Parathyroid adenoma (tissue), 2 donors: ENCODE results near the gene RBM19.

Source experiments
- H2AFZ ChIP-seq: fragments of 300-600 bp; sonication (generic); one replicate; pipeline ENCODE4 v1.7.0; 2017; ENCODE audit warnings: antibody characterized with exemption, mild to moderate bottlenecking
- H3K27ac ChIP-seq: fragments of 300-600 bp; sonication (generic); one replicate; pipeline ENCODE4 v1.7.0; 2017
- H3K27me3 ChIP-seq: fragments of 300-600 bp; sonication (generic); one replicate; pipeline ENCODE4 v1.7.0; 2017; ENCODE audit warnings: low read length; ENCODE audit not compliant: control insufficient read depth, insufficient read depth
- H3K36me3 ChIP-seq: fragments of 300-600 bp; sonication (generic); one replicate; pipeline ENCODE4 v1.7.0; 2017; ENCODE audit warnings: low read length; ENCODE audit not compliant: control insufficient read depth, insufficient read depth
- H3K4me1 ChIP-seq: fragments of 300-600 bp; sonication (generic); one replicate; pipeline ENCODE4 v1.7.0; 2017; ENCODE audit warnings: control low read depth
- H3K4me2 ChIP-seq: fragments of 300-600 bp; sonication (generic); one replicate; pipeline ENCODE4 v1.7.0; 2017; ENCODE audit warnings: low read length
- H3K4me3 ChIP-seq: fragments of 300-600 bp; sonication (generic); one replicate; pipeline ENCODE4 v1.7.0; 2017; ENCODE audit warnings: low read depth, low read length
- H3K79me2 ChIP-seq: fragments of 300-600 bp; sonication (generic); one replicate; pipeline ENCODE4 v1.7.0; 2017; ENCODE audit warnings: control low read depth
- H3K9ac ChIP-seq: fragments of 300-600 bp; sonication (generic); one replicate; pipeline ENCODE4 v1.7.0; 2017; ENCODE audit warnings: mild to moderate bottlenecking
- H3K9me3 ChIP-seq: fragments of 300-600 bp; sonication (generic); one replicate; pipeline ENCODE4 v1.7.0; 2017; ENCODE audit warnings: low read length; ENCODE audit not compliant: control insufficient read depth
- CTCF ChIP-seq: fragments of 300-600 bp; sonication (generic); IDR thresholded peaks from one replicate; pipeline ENCODE4 v1.7.0; 2017; ENCODE audit warnings: antibody characterized with exemption, mild to moderate bottlenecking
- donor health status: primary hyperparathyroidism.

Gene RBM19

GRCh38 chr12:114011711-114012110 is 45.6 kb upstream of the RBM19 start:
- Histone ChIP-seq H3K9me3 (no peaks in the 10 kb centered on the region), H3K79me2 (no peaks in the 10 kb centered on the region), H3K4me3 (no peak overlapping the region), H3K4me2 (no peak overlapping the region), H3K27me3 (no peaks in the 10 kb centered on the region), H3K36me3 (no peaks in the 10 kb centered on the region), H3K4me1 (no peaks in the 10 kb centered on the region), H3K9ac (no peak overlapping the region), H2AFZ (no peak overlapping the region), H3K27ac (no peak overlapping the region)
- no peak for TF ChIP-seq CTCF

- no peaks in the 10 kb centered on the region for H3K36me3 ChIP-seq
- no peaks in the 10 kb centered on the region for H3K9me3 ChIP-seq
- no peaks in the 10 kb centered on the region for H3K4me1 ChIP-seq
- H3K27me3 ChIP-seq = no peaks in the 10 kb centered on the region
- no peak overlapping the region for H3K4me2 ChIP-seq
- H3K9ac ChIP-seq = no peak overlapping the region
- no peaks in the 10 kb centered on the region for H3K79me2 ChIP-seq
- no peak overlapping the region for H2AFZ ChIP-seq
- no peak overlapping the region for H3K27ac ChIP-seq
- TF ChIP-seq CTCF = no peak
- no peak overlapping the region for H3K4me3 ChIP-seq
Measured at GRCh38 chr12:114006482-114007425, 40.6 kb upstream of the RBM19 start.

DNA sequence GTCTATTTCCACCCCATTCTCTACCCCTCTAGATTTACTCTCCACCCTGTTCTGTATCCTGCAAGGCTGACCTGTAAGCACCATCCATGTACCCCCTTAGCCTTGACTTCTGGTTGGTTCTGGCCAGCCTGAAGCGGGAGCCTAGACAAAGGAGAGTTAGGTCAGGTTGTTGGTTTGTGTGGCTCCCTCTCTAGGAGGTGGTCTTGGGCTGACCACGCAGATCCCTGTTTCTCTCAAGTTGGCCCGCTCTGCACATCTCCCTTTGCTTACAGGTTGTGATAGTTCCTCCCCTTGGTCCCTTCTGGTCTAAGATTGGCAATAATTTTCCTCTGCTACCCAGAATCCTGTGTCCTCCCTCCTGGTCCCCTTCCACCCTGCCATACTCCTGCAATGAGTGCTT is 38.3 kb upstream of the RBM19 start:
- H3K9me3 ChIP-seq = no peaks in the 10 kb centered on the region
- no peak overlapping the region for H3K4me2 ChIP-seq
- no peaks in the 10 kb centered on the region for H3K27me3 ChIP-seq
- no peak overlapping the region for H3K9ac ChIP-seq
- no peak overlapping the region for H3K4me3 ChIP-seq
- no peak overlapping the region for H2AFZ ChIP-seq
- H3K4me1 ChIP-seq = no peaks in the 10 kb centered on the region
- TF ChIP-seq CTCF = no peak
- H3K79me2 ChIP-seq = no peaks in the 10 kb centered on the region
- no peak overlapping the region for H3K27ac ChIP-seq
- H3K36me3 ChIP-seq = no peaks in the 10 kb centered on the region

- no peaks in the 10 kb centered on the region for H3K36me3 ChIP-seq
- H3K9ac ChIP-seq = no peak overlapping the region
- H3K4me2 ChIP-seq = no peak overlapping the region
- no peaks in the 10 kb centered on the region for H3K4me1 ChIP-seq
- H3K79me2 ChIP-seq = no peaks in the 10 kb centered on the region
- H3K27ac ChIP-seq = no peak overlapping the region
- TF ChIP-seq CTCF = no peak
- H3K4me3 ChIP-seq = no peak overlapping the region
- H2AFZ ChIP-seq = no peak overlapping the region
- H3K9me3 ChIP-seq = no peaks in the 10 kb centered on the region
- no peaks in the 10 kb centered on the region for H3K27me3 ChIP-seq
Measured at GRCh38 chr12:114003286-114003685, 37.2 kb upstream of the RBM19 start.
